DOHH2 (cell line): ENCODE results near the gene THSD8.

Experiments used
- H3F3A ChIP-seq: fragments of 200-600 bp; sonication (generic), shearing (Covaris generic); 2 replicates; pipeline ENCODE4 v1.6.0; 2016; ENCODE audit warnings: antibody characterized with exemption, mild to moderate bottlenecking; ENCODE audit not compliant: control insufficient read depth, insufficient read depth
- H3K27ac ChIP-seq: fragments of 200-600 bp; sonication (generic); 2 replicates; pipeline ENCODE4 v1.5.1; 2014; ENCODE audit warnings: low read depth, mild to moderate bottlenecking, low read length, moderate library complexity
- H3K27me3 ChIP-seq: fragments of 200-600 bp; sonication (generic); 2 replicates; pipeline ENCODE4 v1.6.1; 2014; ENCODE audit warnings: mild to moderate bottlenecking, low read length, mixed read lengths; ENCODE audit not compliant: control insufficient read depth
- H3K36me3 ChIP-seq: fragments of 200-600 bp; sonication (generic); 2 replicates; pipeline ENCODE4 v1.6.1; 2014; ENCODE audit warnings: mild to moderate bottlenecking, low read length, moderate library complexity, mixed read lengths; ENCODE audit not compliant: control insufficient read depth
- H3K4me1 ChIP-seq: fragments of 200-600 bp; sonication (generic); 2 replicates; pipeline ENCODE4 v1.6.1; 2014; ENCODE audit warnings: mild to moderate bottlenecking, low read length, mixed read lengths; ENCODE audit not compliant: control insufficient read depth
- H3K4me2 ChIP-seq: fragments of 200-600 bp; sonication (generic); 2 replicates; pipeline ENCODE4 v1.6.0; 2014; ENCODE audit warnings: mild to moderate bottlenecking, low read length, moderate library complexity
- H3K4me3 ChIP-seq: fragments of 200-600 bp; sonication (generic); 2 replicates; pipeline ENCODE4 v1.5.1; 2014; ENCODE audit warnings: mild to moderate bottlenecking, low read length, mixed read lengths
- H3K79me2 ChIP-seq: fragments of 200-600 bp; sonication (generic); 2 replicates; pipeline ENCODE4 v1.6.1; 2014; ENCODE audit warnings: mild to moderate bottlenecking, low read length, mixed read lengths; ENCODE audit not compliant: control insufficient read depth
- H3K9me2 ChIP-seq: fragments of 200-600 bp; sonication (generic); replicated peaks from 2 replicates; pipeline ENCODE4 v1.6.1; 2014; ENCODE audit warnings: mild to moderate bottlenecking, low read length, mixed read lengths; ENCODE audit not compliant: control insufficient read depth
- H3K9me3 ChIP-seq: fragments of 200-600 bp; sonication (generic); 2 replicates; pipeline ENCODE4 v1.6.1; 2014; ENCODE audit warnings: antibody characterized with exemption, low read length, mixed read lengths; ENCODE audit not compliant: control insufficient read depth, insufficient read depth
- H4K20me1 ChIP-seq: fragments of 200-600 bp; sonication (generic); 2 replicates; pipeline ENCODE4 v1.6.0; 2014; ENCODE audit warnings: low read depth, mild to moderate bottlenecking, antibody characterized with exemption, low read length, moderate library complexity; ENCODE audit not compliant: control insufficient read depth, insufficient read depth
- CTCF ChIP-seq: fragments of 200-600 bp; sonication (generic); IDR thresholded peaks from one replicate; pipeline ENCODE4 v1.5.1; 2014; ENCODE audit warnings: antibody characterized with exemption, mild to moderate bottlenecking, low read depth, low read length; ENCODE audit not compliant: poor library complexity, severe bottlenecking
- EZH2phosphoT487 ChIP-seq: fragments of 200-600 bp; sonication (generic); IDR thresholded peaks from 2 replicates; pipeline ENCODE4 v1.6.1; 2017; ENCODE audit warnings: borderline replicate concordance, mild to moderate bottlenecking, antibody characterized with exemption, low read length, moderate library complexity, mixed read lengths

The THSD8 gene

DNA sequence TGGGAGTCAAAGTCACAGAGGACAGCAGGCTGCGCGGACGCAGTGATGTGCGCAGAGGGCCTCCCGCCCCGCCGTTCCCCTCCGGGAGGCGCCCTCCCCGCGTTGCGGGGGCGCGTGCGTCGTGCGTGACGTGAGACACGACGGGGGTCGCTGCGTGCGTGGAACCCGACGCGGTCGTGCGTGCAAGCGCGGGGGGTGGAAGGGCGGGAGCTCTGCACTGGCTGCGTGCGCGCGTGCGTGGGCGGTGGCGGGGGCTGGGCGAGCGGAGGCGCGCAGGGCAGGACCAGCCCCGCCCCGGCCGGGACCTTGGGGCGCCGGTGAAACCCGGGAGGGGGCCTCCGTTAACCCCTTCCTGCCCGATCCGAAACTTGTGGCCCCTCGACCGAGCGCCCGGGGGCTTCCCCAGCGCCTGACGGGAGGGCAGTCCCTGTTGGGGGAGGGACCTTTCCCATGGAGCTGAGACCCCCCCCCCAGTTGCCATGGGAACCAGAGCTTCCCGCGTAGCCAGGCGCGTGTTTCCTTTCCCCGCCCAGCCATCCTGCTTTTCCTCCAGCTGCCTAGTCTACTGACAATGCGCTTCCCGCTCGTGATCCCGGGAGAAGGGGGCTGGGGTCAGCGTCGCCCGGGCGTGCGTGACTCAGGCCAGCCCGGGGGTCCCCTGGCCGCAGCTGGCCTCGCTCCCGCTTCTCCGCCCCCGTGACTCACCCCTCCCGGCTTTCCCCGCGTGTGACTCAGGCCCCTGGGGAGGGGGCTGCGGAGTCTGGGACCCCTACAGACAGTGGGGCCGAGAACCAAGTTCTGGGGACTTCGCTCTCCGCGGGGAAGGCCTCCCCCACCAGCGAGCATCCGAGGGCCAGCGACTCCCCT, 19.2 kb upstream of the THSD8 start:
- Histone ChIP-seq H3F3A (peaks cover 35% of the 10 kb centered on the region), H3K27ac (peak overlapping the region; percentile 75)

GRCh38 chr19:12783291-12783848, 18.5 kb upstream of the THSD8 start:
- TF ChIP-seq EZH2phosphoT487: no peak
- TF ChIP-seq CTCF: no peak
- Histone ChIP-seq H3K4me2 (peak overlapping the region; percentile 93), H3K79me2 (no peaks in the 10 kb centered on the region), H3K27me3 (no peaks in the 10 kb centered on the region), H3K4me3 (peak overlapping the region; percentile 77), H3K4me1 (peaks cover 83% of the 10 kb centered on the region), H3K9me2 (no peaks in the 10 kb centered on the region), H3K9me3 (no peaks in the 10 kb centered on the region), H3K36me3 (no peaks in the 10 kb centered on the region), H4K20me1 (no peaks in the 10 kb centered on the region), H3K27ac (peak overlapping the region; percentile 75), H3F3A (peaks cover 40% of the 10 kb centered on the region)

More for the DNA sequence above, 19.2 kb upstream of the THSD8 start:
- no peaks in the 10 kb centered on the region for H3K79me2 ChIP-seq
- peak overlapping the region; percentile 77 for H3K4me3 ChIP-seq
- H3K36me3 ChIP-seq: no peaks in the 10 kb centered on the region
- H3K9me3 ChIP-seq: no peaks in the 10 kb centered on the region
- H3K4me1 ChIP-seq: peaks cover 83% of the 10 kb centered on the region
- peak overlapping the region; percentile 93 for H3K4me2 ChIP-seq
- TF ChIP-seq CTCF (peak; percentile 28), EZH2phosphoT487 (no peak)
- no peaks in the 10 kb centered on the region for H3K9me2 ChIP-seq
- no peaks in the 10 kb centered on the region for H4K20me1 ChIP-seq
- no peaks in the 10 kb centered on the region for H3K27me3 ChIP-seq

DNA sequence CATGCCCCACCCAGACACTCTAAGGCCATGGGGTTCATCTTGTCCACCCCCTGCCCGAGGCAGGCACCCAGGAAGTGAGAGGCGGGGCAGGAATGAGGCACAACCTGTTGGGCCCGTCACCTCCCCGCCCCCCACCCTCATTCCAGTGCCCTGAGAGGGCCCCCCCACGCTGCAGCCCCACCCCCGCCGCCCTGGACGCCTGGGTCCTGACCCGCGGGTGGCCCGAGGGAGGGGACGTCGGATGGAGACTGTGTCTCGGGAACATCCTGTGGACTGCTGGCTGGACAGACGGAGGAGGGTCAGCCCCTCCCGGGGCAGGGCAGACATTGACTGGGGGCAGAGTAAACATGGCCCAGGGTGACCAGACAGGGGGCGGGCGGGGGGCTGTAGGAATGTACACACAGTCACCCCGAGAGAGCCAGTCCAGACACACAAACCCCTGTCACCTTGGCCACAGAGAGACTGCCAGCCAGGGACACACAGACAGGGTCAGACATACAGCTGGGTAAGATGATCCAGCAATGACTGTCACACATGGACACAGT, 17.9 kb upstream of the THSD8 start:
- Histone ChIP-seq H3K4me1 (peaks cover 83% of the 10 kb centered on the region), H3K9me3 (no peaks in the 10 kb centered on the region), H3K27me3 (no peaks in the 10 kb centered on the region), H3F3A (peaks cover 45% of the 10 kb centered on the region), H3K27ac (peak overlapping the region; percentile 75), H3K4me2 (peak overlapping the region; percentile 93), H3K4me3 (peak overlapping the region; percentile 77), H3K36me3 (no peaks in the 10 kb centered on the region), H4K20me1 (no peaks in the 10 kb centered on the region), H3K9me2 (no peaks in the 10 kb centered on the region), H3K79me2 (0 out of 2 replicates have a peak, but pooled peaks cover under 1% of the 10 kb centered on the region)
- TF ChIP-seq CTCF (no peak), EZH2phosphoT487 (no peak)
